Spinal cord (tissue), 10 donors: ENCODE data around the gene USP17L11. TPM values are rescaled to one million over a fixed set of nuclear protein-coding genes. Genes with fewer than 3 reads are reported as not detected.
"Not testable (repeated sequence)": the region's sequence is repeated elsewhere in the genome, so short reads cannot be mapped to it uniquely, and the experiment has no call there.

ENCODE experiments used
- DNase-seq, 6 donors: peaks; one replicate each; pipeline versions ENCODE4 v3.0.0 to v3.0.0-alpha.2; 2013 to 2015; ENCODE audit warnings: low spot score in 6 of 6, low read depth in 4 of 6
- H3K27ac ChIP-seq: one replicate; pipeline ENCODE4 v1.5.1; 2013; ENCODE audit warnings: low read depth, low read length, control low read depth
- H3K27me3 ChIP-seq: one replicate; pipeline ENCODE4 v1.6.1; 2013; ENCODE audit warnings: low read length; ENCODE audit not compliant: control insufficient read depth, insufficient read depth
- H3K36me3 ChIP-seq: one replicate; pipeline ENCODE4 v1.6.1; 2013; ENCODE audit warnings: low read length; ENCODE audit not compliant: control insufficient read depth, insufficient read depth
- H3K4me1 ChIP-seq: one replicate; pipeline ENCODE4 v1.6.1; 2013; ENCODE audit warnings: low read length; ENCODE audit not compliant: control insufficient read depth, insufficient read depth
- H3K4me3 ChIP-seq: one replicate; pipeline ENCODE4 v1.5.1; 2013; ENCODE audit warnings: low read depth, low read length, control low read depth
- H3K9me3 ChIP-seq: one replicate; pipeline ENCODE4 v1.6.1; 2013; ENCODE audit warnings: low read length; ENCODE audit not compliant: control insufficient read depth, insufficient read depth
- WGBS: methylation state at CpG from one replicate; pipeline ENCODE4 v1.1.5; 2013; ENCODE audit warnings: missing lambda C conversion rate; ENCODE audit not compliant: insufficient coverage; 5-methylcytosine and 5-hydroxymethylcytosine counted together
- long read RNA-seq, 4 donors: transcript quantifications; one replicate each; lab custom pipeline, GENCODE V29; 2026
- polyA plus RNA-seq, 2 donors: library from polyadenylated mRNA; unstranded; fragments of 120-200 nt; gene quantifications; one replicate each; pipeline ENCODE4 v1.2.1, GENCODE V29; 2013; ENCODE audit not compliant: insufficient read length in 2 of 2
- total RNA-seq, 2 donors: library from RNA; depleted of rRNA in 1 of 2; stranded (reverse); fragments of 120-200 nt in 1 of 2; fragments of >200 nt in 1 of 2; gene quantifications; one replicate each; pipeline versions ENCODE4 v1.2.3 to v1.2.4, GENCODE V29; 2013 to 2014
- donor health status: healthy.

USP17L11 gene, protein sequence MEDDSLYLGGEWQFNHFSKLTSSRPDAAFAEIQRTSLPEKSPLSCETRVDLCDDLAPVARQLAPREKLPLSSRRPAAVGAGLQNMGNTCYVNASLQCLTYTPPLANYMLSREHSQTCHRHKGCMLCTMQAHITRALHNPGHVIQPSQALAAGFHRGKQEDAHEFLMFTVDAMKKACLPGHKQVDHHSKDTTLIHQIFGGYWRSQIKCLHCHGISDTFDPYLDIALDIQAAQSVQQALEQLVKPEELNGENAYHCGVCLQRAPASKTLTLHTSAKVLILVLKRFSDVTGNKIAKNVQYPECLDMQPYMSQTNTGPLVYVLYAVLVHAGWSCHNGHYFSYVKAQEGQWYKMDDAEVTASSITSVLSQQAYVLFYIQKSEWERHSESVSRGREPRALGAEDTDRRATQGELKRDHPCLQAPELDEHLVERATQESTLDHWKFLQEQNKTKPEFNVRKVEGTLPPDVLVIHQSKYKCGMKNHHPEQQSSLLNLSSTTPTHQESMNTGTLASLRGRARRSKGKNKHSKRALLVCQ
- total RNA-seq (not detected), polyA plus RNA-seq (not detected)
- long read RNA-seq, donor 1: 0 reads
- long read RNA-seq, donor 2: 0 reads
- long read RNA-seq, donor 3: 0 reads
- long read RNA-seq, donor 4: 0 reads

- WGBS: no CpG with 5 or more reads among the region's 14 CpGs
- not testable (repeated sequence) for DNase-seq
Measured at GRCh38 chr4:9215105-9215504, at the start of gene USP17L11. TSS of gene USP17L11 (plus strand) at chr4:9215405. CDS start at chr4:9215405, 0 bp downstream.

DNA sequence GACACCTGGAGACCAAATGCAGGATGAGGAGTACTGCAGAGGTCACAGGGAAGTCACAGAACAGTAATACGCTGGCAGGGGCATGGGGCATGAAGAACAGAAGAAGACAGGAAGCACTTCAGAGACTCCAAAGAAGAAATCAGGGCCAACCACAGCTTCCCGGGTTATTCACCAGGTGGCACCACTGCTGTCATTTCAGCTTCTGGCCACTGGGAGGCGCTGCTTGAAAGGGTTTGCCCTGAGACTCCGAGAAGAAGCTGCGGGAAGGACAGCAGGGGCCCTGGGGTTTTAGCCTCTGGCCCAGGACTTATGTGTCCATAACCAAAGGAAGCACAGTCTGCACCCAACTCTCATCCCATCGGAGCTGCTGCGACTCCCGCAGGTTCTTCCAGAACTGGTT lies 49.2 kb upstream of the USP17L11 start:
- DNase-seq, H3K27me3 ChIP-seq: not testable (repeated sequence)
- 0% methylated on average over 1 of the region's 8 CpGs for WGBS

More at GRCh38 chr4:9215105-9215504, at the start of gene USP17L11:
- H3K27me3 ChIP-seq, H3K4me1 ChIP-seq, H3K9me3 ChIP-seq, H3K4me3 ChIP-seq, H3K36me3 ChIP-seq, H3K27ac ChIP-seq: not testable (repeated sequence)

DNA sequence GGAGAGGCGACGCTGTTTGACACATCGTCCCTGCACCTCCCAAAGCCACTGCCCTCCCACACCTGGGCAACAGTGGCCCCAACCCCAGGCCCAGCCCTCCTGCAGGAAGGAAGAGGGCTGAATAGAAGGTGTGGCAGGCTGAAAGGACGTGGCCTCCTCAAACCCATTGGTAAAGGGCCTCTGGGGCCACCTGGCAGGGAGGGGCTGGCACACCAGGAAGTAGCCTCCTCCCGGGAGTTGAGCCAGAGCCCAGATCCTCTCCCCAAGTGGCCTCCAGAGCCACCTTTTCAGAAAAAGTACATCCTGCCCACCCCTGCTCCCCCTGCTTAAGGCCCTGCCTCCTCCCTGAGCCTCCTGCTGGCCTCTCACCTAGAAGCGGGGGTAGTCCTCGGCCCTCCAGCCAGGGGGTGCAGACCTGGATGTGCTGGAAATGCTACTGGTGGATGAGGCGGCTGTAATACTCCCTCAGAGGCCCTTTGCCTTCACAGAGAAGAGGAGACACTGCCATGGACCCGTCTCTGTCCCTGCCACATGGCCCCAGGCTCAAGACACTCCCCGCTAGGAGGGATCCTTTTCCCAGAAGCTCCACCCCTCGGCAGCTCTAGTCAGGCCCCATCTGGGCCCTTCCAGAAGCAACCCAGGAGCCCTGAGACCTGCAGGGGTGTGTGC lies 45.3 kb upstream of the USP17L11 start, which contains the start of gene FAM90A26:
FAM90A26 (plus strand) TSS at position 619 of the 669 bp plus-strand sequence. CDS start 2,764 bp downstream, outside the sequence.
- WGBS: 55% methylated on average over 2 of the region's 11 CpGs

More for the DNA sequence above, 49.2 kb upstream of the USP17L11 start:
- H3K27ac ChIP-seq, H3K4me3 ChIP-seq, H3K36me3 ChIP-seq, H3K4me1 ChIP-seq, H3K9me3 ChIP-seq: not testable (repeated sequence)

DNA sequence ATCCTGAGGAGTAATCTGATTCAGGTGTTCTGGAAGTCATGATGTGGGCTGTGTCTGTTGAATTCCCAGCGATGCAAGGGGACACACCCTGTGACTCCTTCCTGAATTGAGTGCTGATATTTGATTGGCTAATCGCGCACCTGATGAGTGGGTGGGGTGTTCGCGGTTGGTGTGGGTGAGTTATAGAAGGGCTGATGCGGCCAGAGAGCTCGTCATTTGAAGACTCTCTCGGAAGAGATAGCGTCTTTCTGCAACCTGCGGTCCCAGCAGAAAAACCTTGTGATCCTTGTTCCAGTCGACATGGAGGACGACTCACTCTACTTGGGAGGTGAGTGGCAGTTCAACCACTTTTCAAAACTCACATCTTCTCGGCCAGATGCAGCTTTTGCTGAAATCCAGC lies 4.8 kb upstream of the USP17L11 start, which contains the start of gene USP17L10:
USP17L10 (plus strand) TSS at position 301 of the 400 bp plus-strand sequence; CDS start at position 301, 0 bp downstream.
- H3K27ac ChIP-seq, H3K9me3 ChIP-seq, H3K27me3 ChIP-seq, H3K4me3 ChIP-seq, DNase-seq, H3K36me3 ChIP-seq, H3K4me1 ChIP-seq: not testable (repeated sequence)
- WGBS: no CpG with 5 or more reads among the region's 13 CpGs

More for the DNA sequence above, 45.3 kb upstream of the USP17L11 start, which contains the start of gene FAM90A26:
- H3K27me3 ChIP-seq, H3K9me3 ChIP-seq, H3K4me1 ChIP-seq, H3K4me3 ChIP-seq, DNase-seq, H3K27ac ChIP-seq, H3K36me3 ChIP-seq: not testable (repeated sequence)

DNA sequence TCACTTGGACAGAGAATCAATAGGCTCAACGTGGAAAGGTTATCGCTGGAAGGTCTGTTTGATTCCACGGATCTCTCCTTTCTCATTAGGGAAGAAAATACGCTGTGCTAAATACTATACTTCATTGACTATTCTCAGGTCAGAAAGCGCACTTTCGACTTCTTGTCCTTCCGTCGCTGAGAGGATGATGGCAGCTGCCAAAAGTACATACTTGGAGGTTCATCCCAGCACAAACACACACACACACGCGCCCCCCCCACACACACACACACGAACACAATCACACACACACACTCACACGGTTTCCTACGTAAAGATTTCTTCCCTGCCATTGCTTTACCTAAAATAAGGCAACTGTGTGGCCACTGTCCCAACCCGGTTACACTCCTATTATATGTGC lies 504 bp upstream of the USP17L11 start:
- H3K4me3 ChIP-seq, H3K36me3 ChIP-seq, H3K27ac ChIP-seq, H3K27me3 ChIP-seq, H3K9me3 ChIP-seq, DNase-seq, H3K4me1 ChIP-seq: not testable (repeated sequence)
- 98% methylated on average over 5 of the region's 14 CpGs for WGBS

DNA sequence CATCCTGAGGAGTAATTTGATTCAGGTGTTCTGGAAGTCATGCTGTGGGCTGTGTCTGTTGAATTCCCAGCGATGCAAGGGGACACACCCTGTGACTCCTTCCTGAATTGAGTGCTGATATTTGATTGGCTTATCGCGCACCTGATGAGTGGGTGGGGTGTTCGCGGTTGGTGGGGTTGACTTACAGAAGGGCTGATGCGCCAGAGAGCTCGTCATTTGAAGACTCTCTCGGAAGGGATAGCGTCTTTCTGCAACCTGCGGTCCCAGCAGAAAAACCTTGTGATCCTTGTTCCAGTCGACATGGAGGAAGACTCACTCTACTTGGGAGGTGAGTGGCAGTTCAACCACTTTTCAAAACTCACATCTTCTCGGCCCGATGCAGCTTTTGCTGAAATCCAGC lies 4.6 kb downstream of the USP17L11 start, which contains the start of gene USP17L12:
USP17L12 (plus strand) TSS at position 301 of the 400 bp plus-strand sequence; CDS start at position 301, 0 bp downstream.
- DNase-seq, H3K4me1 ChIP-seq, H3K27me3 ChIP-seq, H3K4me3 ChIP-seq, H3K9me3 ChIP-seq, H3K27ac ChIP-seq, H3K36me3 ChIP-seq: not testable (repeated sequence)
- no CpG with 5 or more reads among the region's 13 CpGs for WGBS

DNA sequence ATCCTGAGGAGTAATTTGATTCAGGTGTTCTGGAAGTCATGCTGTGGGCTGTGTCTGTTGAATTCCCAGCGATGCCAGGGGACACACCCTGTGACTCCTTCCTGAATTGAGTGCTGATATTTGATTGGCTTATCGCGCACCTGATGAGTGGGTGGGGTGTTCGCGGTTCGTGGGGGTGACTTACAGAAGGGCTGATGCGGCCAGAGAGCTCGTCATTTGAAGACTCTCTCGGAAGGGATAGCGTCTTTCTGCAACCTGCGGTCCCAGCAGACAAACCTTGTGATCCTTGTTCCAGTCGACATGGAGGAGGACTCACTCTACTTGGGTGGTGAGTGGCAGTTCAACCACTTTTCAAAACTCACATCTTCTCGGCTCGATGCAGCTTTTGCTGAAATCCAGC lies 9.4 kb downstream of the USP17L11 start, which contains the start of gene USP17L13:
USP17L13 (plus strand) TSS at position 301 of the 400 bp plus-strand sequence; CDS start at position 301, 0 bp downstream.
- H3K27me3 ChIP-seq, DNase-seq, H3K27ac ChIP-seq, H3K36me3 ChIP-seq, H3K9me3 ChIP-seq, H3K4me3 ChIP-seq, H3K4me1 ChIP-seq: not testable (repeated sequence)
- no CpG with 5 or more reads among the region's 14 CpGs for WGBS

- not testable (repeated sequence) for H3K27ac ChIP-seq, H3K4me3 ChIP-seq, H3K36me3 ChIP-seq, H3K27me3 ChIP-seq, H3K9me3 ChIP-seq, H3K4me1 ChIP-seq, DNase-seq
- WGBS: no CpG with 5 or more reads among the region's 8 CpGs
Measured at GRCh38 chr4:9230249-9230648, 15.0 kb downstream of the USP17L11 start.

- not testable (repeated sequence) for H3K4me1 ChIP-seq, H3K9me3 ChIP-seq, H3K27ac ChIP-seq, H3K36me3 ChIP-seq, H3K27me3 ChIP-seq, DNase-seq, H3K4me3 ChIP-seq
- no CpG with 5 or more reads among the region's 15 CpGs for WGBS
Measured at GRCh38 chr4:9234085-9234484, 18.9 kb downstream of the USP17L11 start, which contains the start of gene USP17L15. TSS of gene USP17L15 (plus strand) at chr4:9234385. CDS start at chr4:9234385, 0 bp downstream.
